DND-41 (cell line): ENCODE measurements around the gene ATIC.

ENCODE experiments used
- ATAC-seq: fragments of 200-7000 bp; cut with Tn5 transposase; 3 replicates; pipeline ENCODE4 v1.9.1; 2021; ENCODE audit warnings: low read depth; ENCODE audit not compliant: insufficient read depth
- DNase-seq: peaks from one replicate; pipeline ENCODE4 v3.0.0-alpha.2; 2020
- H2AFZ ChIP-seq: 2 replicates; pipeline ENCODE4 v1.6.0; 2012; ENCODE audit warnings: low read depth, low read length
- H3K27ac ChIP-seq: 2 replicates; pipeline ENCODE4 v1.5.1; 2012; ENCODE audit warnings: low read length, inconsistent platforms
- H3K27me3 ChIP-seq: fragments of 200-600 bp; sonication (generic); 2 replicates; pipeline ENCODE4 v1.6.0; 2012; ENCODE audit warnings: low read length, mild to moderate bottlenecking, inconsistent platforms; ENCODE audit not compliant: insufficient read depth, poor library complexity
- H3K36me3 ChIP-seq: 2 replicates; pipeline ENCODE4 v1.5.1; 2012; ENCODE audit warnings: low read length, inconsistent platforms; ENCODE audit not compliant: insufficient read depth
- H3K4me1 ChIP-seq: 2 replicates; pipeline ENCODE4 v1.5.1; 2012; ENCODE audit warnings: mild to moderate bottlenecking, low read length; ENCODE audit not compliant: insufficient read depth
- H3K4me2 ChIP-seq: 2 replicates; pipeline ENCODE4 v1.6.0; 2012; ENCODE audit warnings: mild to moderate bottlenecking, moderate library complexity, low read length, inconsistent platforms; ENCODE audit not compliant: insufficient read depth
- H3K4me3 ChIP-seq, 2 experiments: fragments of 200-600 bp in 1 of 2; shearing (Covaris generic) in 1 of 2; 2 replicates each; pipeline ENCODE4 v1.5.1; 2012 to 2016; ENCODE audit warnings: inconsistent platforms in 2 of 2, low read length in 2 of 2, mild to moderate bottlenecking in 2 of 2, low read depth in 1 of 2, moderate library complexity in 1 of 2
- H3K79me2 ChIP-seq: 2 replicates; pipeline ENCODE4 v1.6.0; 2012; ENCODE audit warnings: low read length, inconsistent platforms; ENCODE audit not compliant: insufficient read depth
- H3K9ac ChIP-seq: 2 replicates; pipeline ENCODE4 v1.6.0; 2012; ENCODE audit warnings: low read depth, mild to moderate bottlenecking, inconsistent platforms, low read length, moderate library complexity
- H3K9me3 ChIP-seq: 2 replicates; pipeline ENCODE4 v1.5.1; 2012; ENCODE audit warnings: low read length, moderate library complexity, mild to moderate bottlenecking, inconsistent platforms; ENCODE audit not compliant: insufficient read depth, severe bottlenecking
- H4K20me1 ChIP-seq: 2 replicates; pipeline ENCODE4 v1.6.0; 2012; ENCODE audit warnings: low read length; ENCODE audit not compliant: insufficient read depth
- CTCF ChIP-seq: IDR thresholded peaks from 2 replicates; pipeline ENCODE4 v1.5.1; 2012; ENCODE audit warnings: borderline replicate concordance, low read length, moderate library complexity, mild to moderate bottlenecking; ENCODE audit not compliant: poor library complexity, severe bottlenecking; ENCODE audit errors: extremely low read depth
- EZH2 ChIP-seq: IDR thresholded peaks from 3 replicates; pipeline ENCODE4 v1.6.1; 2012; ENCODE audit warnings: borderline replicate concordance, low read depth, mild to moderate bottlenecking, moderate library complexity, low read length, inconsistent platforms; ENCODE audit not compliant: severe bottlenecking

Gene ATIC

GRCh38 chr2:215367662-215368492 lies 56.0 kb downstream of the ATIC start:
- Histone ChIP-seq H3K36me3 (no peaks in the 10 kb centered on the region; the same call in 1 of the 2 replicates), H4K20me1 (no peaks in the 10 kb centered on the region), H3K79me2 (no peaks in the 10 kb centered on the region), H3K9me3 (no peaks in the 10 kb centered on the region), H3K4me3 (no peak overlapping the region), H2AFZ (no peak overlapping the region), H3K9ac (no peak overlapping the region), H3K27me3 (no peaks in the 10 kb centered on the region), H3K4me1 (no peaks in the 10 kb centered on the region), H3K4me2 (no peak overlapping the region), H3K27ac (no peak overlapping the region)
- ATAC-seq: no peak
- no peak for TF ChIP-seq CTCF
- no peak for TF ChIP-seq EZH2
- DNase-seq: no peak

- Histone ChIP-seq H3K4me1 (no peaks in the 10 kb centered on the region), H4K20me1 (no peaks in the 10 kb centered on the region), H3K9me3 (no peaks in the 10 kb centered on the region), H3K4me2 (no peak overlapping the region), H3K4me3 (no peak overlapping the region), H3K27me3 (no peaks in the 10 kb centered on the region), H3K27ac (no peak overlapping the region), H3K36me3 (no peaks in the 10 kb centered on the region; the same call in 1 of the 2 replicates), H3K79me2 (no peaks in the 10 kb centered on the region), H3K9ac (no peak overlapping the region), H2AFZ (no peak overlapping the region)
- TF ChIP-seq EZH2 (no peak), CTCF (no peak)
- ATAC-seq (no peak), DNase-seq (no peak)
Measured at GRCh38 chr2:215368493-215368809, 56.6 kb downstream of the ATIC start.

GRCh38 chr2:215369181-215369760 lies 57.4 kb downstream of the ATIC start:
- H4K20me1 ChIP-seq: no peaks in the 10 kb centered on the region
- DNase-seq: no peak
- TF ChIP-seq CTCF: no peak
- TF ChIP-seq EZH2: no peak
- no peaks in the 10 kb centered on the region for H3K36me3 ChIP-seq
- ATAC-seq: no peak
- H3K27ac ChIP-seq: no peak overlapping the region
- H3K4me2 ChIP-seq: no peak overlapping the region
- H3K4me1 ChIP-seq: no peaks in the 10 kb centered on the region
- H3K4me3 ChIP-seq: no peak overlapping the region
- no peaks in the 10 kb centered on the region for H3K9me3 ChIP-seq
- no peaks in the 10 kb centered on the region for H3K27me3 ChIP-seq
- no peak overlapping the region for H3K9ac ChIP-seq
- no peak overlapping the region for H2AFZ ChIP-seq
- no peaks in the 10 kb centered on the region for H3K79me2 ChIP-seq
